ENCODE data around the gene TSHB.

The TSHB gene

GRCh38 chr1:115036814-115037507, 7.3 kb downstream of the TSHB start:
- TF ChIP-seq, protein P1, sequence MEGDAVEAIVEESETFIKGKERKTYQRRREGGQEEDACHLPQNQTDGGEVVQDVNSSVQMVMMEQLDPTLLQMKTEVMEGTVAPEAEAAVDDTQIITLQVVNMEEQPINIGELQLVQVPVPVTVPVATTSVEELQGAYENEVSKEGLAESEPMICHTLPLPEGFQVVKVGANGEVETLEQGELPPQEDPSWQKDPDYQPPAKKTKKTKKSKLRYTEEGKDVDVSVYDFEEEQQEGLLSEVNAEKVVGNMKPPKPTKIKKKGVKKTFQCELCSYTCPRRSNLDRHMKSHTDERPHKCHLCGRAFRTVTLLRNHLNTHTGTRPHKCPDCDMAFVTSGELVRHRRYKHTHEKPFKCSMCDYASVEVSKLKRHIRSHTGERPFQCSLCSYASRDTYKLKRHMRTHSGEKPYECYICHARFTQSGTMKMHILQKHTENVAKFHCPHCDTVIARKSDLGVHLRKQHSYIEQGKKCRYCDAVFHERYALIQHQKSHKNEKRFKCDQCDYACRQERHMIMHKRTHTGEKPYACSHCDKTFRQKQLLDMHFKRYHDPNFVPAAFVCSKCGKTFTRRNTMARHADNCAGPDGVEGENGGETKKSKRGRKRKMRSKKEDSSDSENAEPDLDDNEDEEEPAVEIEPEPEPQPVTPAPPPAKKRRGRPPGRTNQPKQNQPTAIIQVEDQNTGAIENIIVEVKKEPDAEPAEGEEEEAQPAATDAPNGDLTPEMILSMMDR (conservative IDR thresholded peaks at IDR 0.05; ENCODE audit: low read depth, low read length) = no peak
- no peak overlapping the region for H3K4me3 ChIP-seq (ENCODE audit: low read depth, low read length)
- no peak for DNase-seq (ENCODE audit: low read depth)

DNA sequence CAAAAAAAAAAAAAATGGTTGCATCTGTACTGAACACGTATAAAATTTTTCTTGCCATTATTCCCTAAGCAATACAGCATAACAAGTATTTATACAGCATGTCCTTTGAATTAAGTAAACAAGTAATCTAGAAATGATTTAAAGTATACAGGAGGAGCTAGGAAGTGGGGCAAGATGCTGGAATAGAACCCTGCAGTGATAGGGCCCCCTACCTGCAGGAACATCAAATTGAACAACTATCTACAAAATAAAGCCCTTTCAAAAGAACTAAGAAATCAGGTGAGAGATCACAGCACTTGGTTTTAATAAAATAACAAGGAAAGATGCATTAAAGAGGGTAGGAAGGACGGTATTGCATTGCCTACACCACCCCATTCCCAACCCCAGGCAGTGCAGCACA, 10.9 kb downstream of the TSHB start:
- no peak for DNase-seq (ENCODE audit: low read depth)
- TF ChIP-seq, protein P1 (conservative IDR thresholded peaks at IDR 0.05; ENCODE audit: low read depth, low read length) = no peak
- no peak overlapping the region for H3K4me3 ChIP-seq (ENCODE audit: low read depth, low read length)

GRCh38 chr1:115041654-115042053, 12.0 kb downstream of the TSHB start:
- DNase-seq (ENCODE audit: low read depth) = peak; percentile 30
- TF ChIP-seq, protein P1 (conservative IDR thresholded peaks at IDR 0.05; ENCODE audit: low read depth, low read length) = peak; percentile 36
- no peak overlapping the region for H3K4me3 ChIP-seq (ENCODE audit: low read depth, low read length)

DNA sequence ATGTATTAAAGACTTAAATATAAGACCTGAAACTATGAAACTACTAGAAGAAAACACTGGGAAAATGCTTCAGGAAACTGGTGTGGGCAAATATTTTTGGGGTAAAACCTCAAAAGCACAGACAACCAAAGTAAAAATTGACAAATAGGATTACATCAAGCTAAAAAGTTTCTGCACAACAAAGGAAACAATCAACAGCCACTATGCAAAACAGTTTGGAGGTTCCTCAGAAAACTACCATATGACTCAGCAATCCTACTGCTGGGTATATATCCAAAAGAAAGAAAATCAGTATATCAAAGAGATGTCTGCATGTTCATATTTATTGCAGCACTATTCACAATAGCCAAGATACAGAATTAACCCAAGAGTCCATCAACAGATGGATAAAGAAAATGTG, 17.1 kb downstream of the TSHB start:
- no peak overlapping the region for H3K4me3 ChIP-seq (ENCODE audit: low read depth, low read length)
- TF ChIP-seq, protein P1 (conservative IDR thresholded peaks at IDR 0.05; ENCODE audit: low read depth, low read length) = no peak
- no peak for DNase-seq (ENCODE audit: low read depth)

DNA sequence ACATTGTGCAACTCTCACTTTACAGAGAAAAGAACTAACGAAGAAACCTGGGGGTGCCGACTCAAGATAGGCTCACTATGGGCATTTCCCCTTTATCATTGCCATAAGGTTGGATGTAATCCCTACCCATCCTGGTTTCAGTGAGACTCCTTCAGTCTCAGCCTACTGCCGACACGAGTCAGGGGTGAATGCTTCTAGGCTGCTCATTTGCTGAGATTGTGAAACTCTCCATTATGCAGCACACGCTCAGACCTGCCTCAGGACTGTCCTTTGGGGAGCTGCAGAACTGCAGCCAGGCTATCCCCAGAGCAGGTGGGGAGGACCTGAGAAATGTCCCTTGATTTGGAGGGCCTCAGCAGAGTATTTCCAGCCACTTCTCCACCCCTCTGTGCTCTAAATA, 22.2 kb downstream of the TSHB start:
- no peak overlapping the region for H3K4me3 ChIP-seq (ENCODE audit: low read depth, low read length)
- TF ChIP-seq, protein P1 (conservative IDR thresholded peaks at IDR 0.05; ENCODE audit: low read depth, low read length) = no peak
- DNase-seq (ENCODE audit: low read depth) = no peak

- peak; percentile 67 for DNase-seq (ENCODE audit: low read depth)
Observed at GRCh38 chr1:115052454-115053083, 22.9 kb downstream of the TSHB start.

More at GRCh38 chr1:115052454-115053083, 22.9 kb downstream of the TSHB start:
- TF ChIP-seq, protein P1 (conservative IDR thresholded peaks at IDR 0.05; ENCODE audit: low read depth, low read length) = peak; percentile 86
- H3K4me3 ChIP-seq (ENCODE audit: low read depth, low read length) = no peak overlapping the region

Data from choroid plexus epithelial cell (primary cell).